SK-MEL-5 (cell line): Measurements from ENCODE around the gene ACVRL1. TPM values are rescaled to one million over a fixed set of nuclear protein-coding genes. Genes with fewer than 3 reads are reported as not detected.

Experiments used
- DNase-seq: peaks from one replicate; pipeline ENCODE4 v3.0.0-alpha.2; 2016; ENCODE audit warnings: low read depth, low spot score
- in situ Hi-C: cut with HindIII; loops from 2 replicates; pipeline ENCODE4 v1.10.0; 2016; ENCODE audit warnings: low sequenced_read_pairs, high pct_unique_total_duplicates, low pct_unique_long_range_greater_than_20kb
- total RNA-seq: library from RNA; depleted of rRNA; stranded (reverse); fragments of >200 nt; shearing (Covaris generic); gene quantifications from 2 replicates; pipeline ENCODE4 v1.2.3, GENCODE V29; 2014; rRNA removed

ACVRL1 gene
- total RNA-seq, 1 experiment from 2014 or later = not detected

DNA sequence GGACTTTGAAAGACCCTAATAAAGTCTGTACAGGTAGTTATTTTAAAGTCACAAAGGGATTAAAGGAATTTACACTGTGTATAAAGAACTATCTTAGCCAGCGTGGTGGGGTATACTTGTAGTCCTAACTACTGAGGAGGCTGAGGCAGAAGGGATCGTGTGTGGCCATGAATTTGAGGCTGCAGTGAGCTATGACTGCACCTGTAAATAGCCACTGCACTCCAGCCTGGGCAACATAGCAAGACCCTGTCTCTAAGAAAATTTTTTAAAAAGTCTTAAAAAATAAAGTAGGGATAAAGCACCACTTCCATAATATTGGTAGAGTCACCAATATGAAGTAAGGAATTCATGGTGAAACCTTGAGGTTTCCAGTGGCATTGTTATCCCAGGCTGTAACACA, 62.3 kb downstream of the ACVRL1 start:
- no peak for DNase-seq
- in situ Hi-C loops = no loop called here

DNA sequence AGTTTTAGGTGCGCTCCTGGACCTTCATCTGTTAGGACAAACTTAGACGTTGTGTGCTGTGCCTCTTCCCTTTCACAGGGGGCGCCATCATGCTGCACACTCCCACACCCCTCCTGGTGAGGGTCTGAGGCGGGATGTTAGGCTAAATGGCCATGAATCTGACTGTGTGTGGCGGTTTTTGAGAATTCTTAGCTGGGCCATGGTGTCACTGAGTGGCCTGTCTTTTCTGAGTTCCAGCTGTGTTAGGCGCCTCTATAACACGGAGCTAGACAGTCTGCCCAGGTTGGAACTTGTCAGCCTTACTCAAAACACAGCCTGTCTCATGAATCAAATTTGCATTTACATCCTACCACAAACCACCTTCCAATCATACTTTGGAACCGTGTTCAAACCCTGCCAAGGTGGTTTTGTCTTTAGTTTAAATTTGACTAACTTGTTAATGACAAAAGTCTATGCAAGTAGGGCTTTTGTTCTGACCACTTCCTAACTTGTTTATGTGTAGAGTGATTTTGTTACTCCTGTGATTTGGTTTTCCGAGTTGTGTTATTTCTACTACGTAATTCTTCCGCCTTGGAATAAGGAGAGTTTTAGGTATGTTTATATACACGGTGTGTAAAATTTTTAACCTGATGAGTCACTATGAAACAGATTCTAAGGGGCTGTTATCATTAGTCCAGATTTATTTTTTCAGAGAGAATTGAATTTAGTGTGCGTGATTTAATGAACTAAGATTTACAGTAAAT, 63.8 kb downstream of the ACVRL1 start:
- in situ Hi-C loops = no loop called here
- DNase-seq = peak; percentile 47

DNA sequence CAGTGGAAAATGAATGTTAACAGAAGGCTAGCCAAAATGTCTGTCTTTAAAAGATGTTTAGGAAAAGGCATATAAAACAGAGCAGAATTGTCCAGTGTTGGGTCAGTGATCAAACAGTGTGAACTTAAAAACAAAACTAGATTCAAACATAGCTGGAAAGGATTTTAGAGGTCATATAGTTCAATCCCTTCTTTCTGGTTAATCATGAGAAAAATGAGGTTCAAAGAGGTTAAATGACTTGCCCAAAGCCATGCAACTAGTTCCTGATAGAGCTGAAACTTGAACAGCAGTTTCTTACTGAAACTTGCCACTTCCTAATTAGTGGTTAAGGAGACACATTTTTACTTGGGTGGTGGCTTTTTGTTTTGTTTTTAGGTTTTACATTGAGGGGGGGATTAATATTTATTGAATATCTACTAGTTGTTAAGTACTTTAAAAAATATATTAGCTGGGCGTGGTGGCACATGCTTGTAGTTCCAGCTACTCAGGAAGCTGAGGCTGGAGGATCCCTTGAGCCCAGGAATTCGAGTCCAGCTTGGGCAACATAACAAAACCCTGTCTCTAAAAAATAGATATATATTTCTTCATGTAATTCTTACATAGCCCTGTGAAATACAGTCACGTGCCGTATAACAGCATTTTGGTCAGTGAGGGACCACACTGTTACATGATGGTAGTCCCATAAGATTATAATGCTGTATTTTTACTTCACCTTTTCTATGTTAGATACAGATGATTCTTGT, 64.5 kb downstream of the ACVRL1 start:
- in situ Hi-C loops = no loop called here
- no peak for DNase-seq

DNA sequence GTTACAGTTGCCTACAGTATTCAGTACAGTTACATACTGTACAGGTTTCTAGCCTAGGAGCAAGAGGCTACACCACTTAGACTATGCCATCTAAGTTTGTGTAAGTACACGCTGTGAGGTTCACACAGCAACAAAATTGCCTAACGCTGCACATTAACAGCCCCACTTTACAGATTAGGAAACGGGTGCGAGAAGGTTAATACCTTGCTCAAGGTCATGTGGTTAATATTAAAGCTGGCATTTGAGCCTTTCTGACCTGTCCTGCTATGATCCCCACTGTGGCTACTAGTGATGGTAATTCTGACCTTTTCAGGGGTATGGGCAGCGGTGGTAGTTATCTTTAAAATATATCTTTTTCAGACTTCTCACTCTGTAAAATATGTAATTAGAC, 65.1 kb downstream of the ACVRL1 start:
- no peak for DNase-seq
- in situ Hi-C loops = no loop called here

DNA sequence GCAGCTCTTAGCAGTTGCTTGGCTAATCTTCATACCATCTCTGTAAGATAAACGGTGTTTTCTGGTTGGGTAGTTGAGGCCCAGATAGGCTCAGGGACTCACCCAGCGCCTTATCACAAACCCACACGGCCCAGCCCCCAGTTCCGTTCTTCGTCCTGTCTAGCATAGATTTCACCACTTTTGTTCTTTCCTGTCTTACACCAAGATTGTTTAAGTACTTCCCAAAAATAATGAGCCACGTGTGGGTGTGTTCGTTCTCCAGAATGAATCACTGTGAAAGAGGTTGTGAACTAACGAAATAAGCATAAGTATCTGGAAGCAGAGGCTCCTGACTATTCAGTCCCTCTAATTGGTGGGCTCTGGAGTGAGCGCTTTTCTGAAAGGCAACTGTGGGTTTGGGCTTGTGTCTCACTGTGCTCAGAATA, 65.6 kb downstream of the ACVRL1 start:
- DNase-seq = no peak
- in situ Hi-C loops = no loop called here

Other genes starting within 250 kb of the ACVRL1 start
- gene FIGNL2, start 58.8 kb upstream of the ACVRL1 start, total RNA-seq = 0.21 and 0.24 TPM in 2 replicates
- gene ANKRD33, start 19.4 kb upstream of the ACVRL1 start, total RNA-seq = not detected in 2 replicates
- gene ACVR1B, start 44.2 kb downstream of the ACVRL1 start, total RNA-seq = 6.3 and 6.4 TPM in 2 replicates
- 25.5 and 26.7 TPM in 2 replicates for gene TAMALIN, start 99.4 kb downstream of the ACVRL1 start, total RNA-seq
- 33.5 and 35.4 TPM in 2 replicates for gene NR4A1, start 143.9 kb downstream of the ACVRL1 start, total RNA-seq
- gene ATG101, start 162.5 kb downstream of the ACVRL1 start, total RNA-seq = 90.4 and 104 TPM in 2 replicates
- gene SMIM41, start 172.2 kb downstream of the ACVRL1 start, total RNA-seq = not detected in 2 replicates